Astrocyte (in vitro differentiated cells and primary cell): ENCODE data around the gene WSCD2.

Source experiments
- EZH2 ChIP-seq: IDR thresholded peaks from 2 replicates; pipeline ENCODE4 v1.6.1; 2012; ENCODE audit warnings: mild to moderate bottlenecking, low read length, inconsistent platforms; ENCODE audit not compliant: insufficient read depth
- TF ChIP-seq, protein P1 (sequence below): IDR thresholded peaks from 2 replicates; pipeline ENCODE4 v1.5.1; 2011; ENCODE audit warnings: low read depth, mild to moderate bottlenecking, inconsistent platforms, low read length, moderate library complexity; ENCODE audit not compliant: insufficient read depth

DNA sequence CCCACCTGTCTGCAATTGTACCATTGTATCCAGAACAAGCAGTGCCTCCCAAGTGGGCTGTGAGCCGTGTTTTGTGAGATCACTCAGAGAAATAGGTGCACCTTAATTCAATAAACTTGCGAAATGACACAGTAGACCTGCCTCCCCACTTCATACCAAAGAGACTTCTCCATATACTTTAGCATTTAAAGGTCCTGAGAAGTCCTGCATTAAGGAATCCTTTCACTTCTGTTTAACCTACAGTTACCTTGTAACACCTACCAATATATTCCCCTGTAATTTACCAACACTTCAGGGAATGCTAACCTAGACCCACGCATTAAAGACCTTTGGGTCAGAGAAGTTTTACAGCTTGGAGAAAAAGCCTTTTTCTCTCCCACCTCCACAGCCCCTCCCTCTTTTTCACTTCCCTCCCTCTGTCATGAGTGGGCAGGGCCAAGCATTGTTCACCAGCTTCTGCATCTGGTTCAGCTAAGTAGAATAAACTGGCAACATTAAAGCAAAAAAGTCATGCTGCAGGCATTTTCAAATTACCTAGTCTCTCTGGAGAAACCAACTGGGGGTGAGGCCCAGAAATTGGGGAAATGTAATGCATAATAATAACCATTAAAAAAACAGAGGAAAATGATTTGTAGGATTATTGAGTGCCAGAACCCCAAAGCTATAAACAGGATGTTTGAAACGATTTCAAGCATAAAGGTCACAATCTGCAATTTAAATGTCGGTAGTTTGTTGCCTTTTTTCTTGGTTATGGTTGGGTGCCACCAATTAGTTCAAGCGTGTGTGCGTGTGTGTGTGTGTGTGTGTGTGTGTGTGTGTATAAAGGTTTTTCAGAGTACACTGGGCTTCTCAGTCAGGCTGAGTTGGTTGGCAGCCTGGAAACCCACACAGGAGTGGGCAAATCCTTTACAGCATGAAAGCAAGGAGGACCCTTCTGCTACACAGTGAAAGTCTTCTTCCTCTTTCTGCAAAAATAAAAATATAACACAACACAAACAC lies 13.7 kb upstream of the WSCD2 start:
- TF ChIP-seq, protein P1, sequence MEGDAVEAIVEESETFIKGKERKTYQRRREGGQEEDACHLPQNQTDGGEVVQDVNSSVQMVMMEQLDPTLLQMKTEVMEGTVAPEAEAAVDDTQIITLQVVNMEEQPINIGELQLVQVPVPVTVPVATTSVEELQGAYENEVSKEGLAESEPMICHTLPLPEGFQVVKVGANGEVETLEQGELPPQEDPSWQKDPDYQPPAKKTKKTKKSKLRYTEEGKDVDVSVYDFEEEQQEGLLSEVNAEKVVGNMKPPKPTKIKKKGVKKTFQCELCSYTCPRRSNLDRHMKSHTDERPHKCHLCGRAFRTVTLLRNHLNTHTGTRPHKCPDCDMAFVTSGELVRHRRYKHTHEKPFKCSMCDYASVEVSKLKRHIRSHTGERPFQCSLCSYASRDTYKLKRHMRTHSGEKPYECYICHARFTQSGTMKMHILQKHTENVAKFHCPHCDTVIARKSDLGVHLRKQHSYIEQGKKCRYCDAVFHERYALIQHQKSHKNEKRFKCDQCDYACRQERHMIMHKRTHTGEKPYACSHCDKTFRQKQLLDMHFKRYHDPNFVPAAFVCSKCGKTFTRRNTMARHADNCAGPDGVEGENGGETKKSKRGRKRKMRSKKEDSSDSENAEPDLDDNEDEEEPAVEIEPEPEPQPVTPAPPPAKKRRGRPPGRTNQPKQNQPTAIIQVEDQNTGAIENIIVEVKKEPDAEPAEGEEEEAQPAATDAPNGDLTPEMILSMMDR: no peak
- TF ChIP-seq EZH2: no peak
